Spleen (tissue), 7 donors: ENCODE measurements around the gene CABLES2.

Source experiments
- CTCF ChIP-seq, 11 experiments: fragments of 200-600 bp in 7 of 11; fragments of 450-650 bp in 4 of 11; sonication (generic) in 4 of 11; IDR thresholded peaks in 8 of 11; conservative IDR thresholded peaks in 3 of 11; 1 replicate in 7 of 11; 2 replicates in 4 of 11; pipeline versions ENCODE4 v1.4.0 to v1.8.0; 2016 to 2021; ENCODE audit warnings: antibody characterized with exemption in 11 of 11, inconsistent platforms in 4 of 11, mild to moderate bottlenecking in 1 of 11
- POLR2A ChIP-seq, 3 donors: fragments of 450-650 bp; IDR thresholded peaks; one replicate each; pipeline ENCODE4 v1.5.1; 2017; ENCODE audit warnings: antibody characterized with exemption in 3 of 3, mild to moderate bottlenecking in 1 of 3
- POLR2AphosphoS5 ChIP-seq, 3 donors: sonication (generic); formaldehyde crosslinking; IDR thresholded peaks; one replicate each; pipeline ENCODE4 v1.5.1; 2017; ENCODE audit warnings: antibody characterized with exemption in 3 of 3
- donor health status: DM: no; HTN: no; CAD: no; lungs with moderate emphysema.
- donor health status: DM: no; HTN: no; CAD: no.
- donor health status: DM: no; HTN: no; CAD: no.

GRCh38 chr20:62392621-62393334 lies 14.3 kb downstream of the CABLES2 start:
- TF ChIP-seq CTCF (IDR thresholded peaks at IDR 0.05 in 8 of 11, conservative IDR thresholded peaks at IDR 0.05 in 3 of 11), result no peak
- TF ChIP-seq POLR2A (IDR thresholded peaks at IDR 0.05), result no peak
- peak in 1 of 3 donors; percentile 33 for TF ChIP-seq POLR2AphosphoS5 (IDR thresholded peaks at IDR 0.05)
